ENCODE results near the gene ADIPOR1.
A peak's percentile ranks its signal among the peaks of the same experiment; 100 is the strongest.
"Not testable (repeated sequence)": the region's sequence is repeated elsewhere in the genome, so short reads cannot be mapped to it uniquely, and the experiment has no call there.

Gene ADIPOR1

DNA sequence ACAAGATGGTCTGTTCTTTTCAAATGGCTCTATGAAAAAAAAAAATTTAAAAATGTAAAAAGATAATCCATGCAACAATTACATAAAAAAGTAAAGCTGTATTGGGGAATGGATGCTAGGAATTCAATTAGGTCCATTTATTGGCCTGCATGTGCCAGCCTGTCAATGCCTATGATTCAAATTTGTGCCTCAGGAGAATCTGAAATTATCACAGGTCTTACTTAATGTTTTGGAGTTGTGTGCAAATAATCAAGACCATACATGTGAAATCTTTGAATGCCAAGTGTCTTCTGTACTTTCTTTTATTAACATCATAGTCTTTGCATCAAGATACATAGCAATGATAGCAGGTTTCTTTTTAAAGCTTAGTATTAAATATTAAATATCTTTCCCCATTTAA lies 17.6 kb downstream of the ADIPOR1 start:
- DNase-seq (ENCODE audit: low read depth in 4 of 4, low spot score in 1 of 4), result no peak

DNA sequence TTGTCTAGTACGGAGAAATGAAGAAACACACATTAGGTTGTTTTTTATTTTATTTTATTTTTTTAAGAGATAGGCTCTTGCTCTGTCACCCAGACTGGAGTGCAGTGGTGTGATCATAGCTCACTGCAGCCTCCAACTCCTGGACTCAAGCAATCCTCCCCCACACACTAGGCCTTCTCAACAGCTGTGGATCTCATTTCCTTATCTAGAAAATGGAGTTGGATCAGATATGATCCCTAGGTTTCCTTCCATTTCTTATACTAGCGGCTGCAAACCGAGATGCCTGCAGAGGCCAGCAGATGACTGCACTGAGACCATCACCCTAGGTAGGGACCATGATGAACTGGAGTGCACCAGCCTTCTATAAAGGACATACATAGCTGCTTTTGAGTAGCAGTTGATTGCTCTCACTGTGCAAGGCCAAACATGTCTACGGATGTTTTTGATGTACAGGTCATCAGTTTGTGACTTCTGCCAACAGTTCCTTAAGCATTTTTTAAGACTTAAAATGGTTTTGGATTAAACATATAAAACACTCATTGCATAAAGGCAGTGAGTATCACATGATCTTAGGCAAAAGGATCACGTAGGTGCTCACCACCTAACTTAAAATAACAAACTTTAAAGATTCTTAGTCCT lies 19.7 kb downstream of the ADIPOR1 start:
- no peak for DNase-seq (ENCODE audit: low read depth in 4 of 4, low spot score in 1 of 4)

DNA sequence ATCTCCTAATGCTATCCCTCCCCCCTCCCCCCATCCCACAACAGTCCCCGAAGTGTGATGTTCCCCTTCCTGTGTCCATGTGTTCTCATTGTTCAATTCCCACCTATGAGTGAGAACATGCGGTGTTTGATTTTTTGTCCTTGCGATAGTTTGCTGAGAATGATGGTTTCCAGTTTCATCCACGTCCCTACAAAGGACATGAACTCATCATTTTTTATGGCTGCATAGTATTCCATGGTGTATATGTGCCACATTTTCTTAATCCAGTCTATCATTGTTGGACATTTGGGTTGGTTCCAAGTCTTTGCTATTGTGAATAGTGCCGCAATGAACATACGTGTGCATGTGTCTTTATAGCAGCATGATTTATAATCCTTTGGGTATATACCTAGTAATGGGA lies 21.7 kb downstream of the ADIPOR1 start:
- not testable (repeated sequence) for DNase-seq (ENCODE audit: low read depth in 4 of 4, low spot score in 1 of 4)

DNA sequence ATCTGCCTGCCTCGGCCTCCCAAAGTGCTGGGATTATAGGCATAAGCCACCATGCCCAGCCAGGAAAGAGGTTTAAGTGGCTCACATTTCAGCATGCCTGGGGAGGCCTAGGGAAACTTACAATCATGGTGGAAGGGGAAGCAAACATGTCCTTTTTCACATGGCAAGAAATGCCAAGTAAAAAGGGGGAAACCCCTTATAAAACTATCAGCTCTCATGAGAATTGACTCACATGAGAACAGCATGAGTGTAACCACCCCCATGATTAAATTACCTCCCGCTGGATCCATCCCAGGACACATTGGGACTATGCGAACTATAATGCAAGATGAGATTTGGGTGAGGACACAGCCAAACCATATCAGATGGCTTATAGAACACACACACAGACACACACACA lies 22.3 kb downstream of the ADIPOR1 start:
- DNase-seq (ENCODE audit: low read depth in 4 of 4, low spot score in 1 of 4), result no peak

DNA sequence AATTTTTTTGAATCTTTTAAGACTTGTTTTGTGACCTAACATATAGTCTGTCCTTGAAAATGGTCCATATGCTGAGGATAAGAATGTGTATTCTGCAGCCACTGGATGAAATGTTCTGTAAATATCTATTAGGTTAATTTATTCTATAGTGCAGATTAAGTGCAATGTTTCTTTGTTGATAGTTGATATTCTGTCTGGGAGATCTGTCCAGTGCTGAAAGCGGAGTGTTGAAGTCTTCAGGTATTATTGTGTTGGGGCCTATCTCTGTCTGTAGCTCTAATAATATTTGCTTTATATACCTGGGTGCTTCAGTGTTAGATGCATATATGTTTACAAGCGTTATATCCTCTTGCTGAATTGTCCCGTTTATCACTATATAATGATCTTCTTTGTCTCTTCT lies 23.4 kb downstream of the ADIPOR1 start:
- no peak for DNase-seq (ENCODE audit: low read depth in 4 of 4, low spot score in 1 of 4)

DNA sequence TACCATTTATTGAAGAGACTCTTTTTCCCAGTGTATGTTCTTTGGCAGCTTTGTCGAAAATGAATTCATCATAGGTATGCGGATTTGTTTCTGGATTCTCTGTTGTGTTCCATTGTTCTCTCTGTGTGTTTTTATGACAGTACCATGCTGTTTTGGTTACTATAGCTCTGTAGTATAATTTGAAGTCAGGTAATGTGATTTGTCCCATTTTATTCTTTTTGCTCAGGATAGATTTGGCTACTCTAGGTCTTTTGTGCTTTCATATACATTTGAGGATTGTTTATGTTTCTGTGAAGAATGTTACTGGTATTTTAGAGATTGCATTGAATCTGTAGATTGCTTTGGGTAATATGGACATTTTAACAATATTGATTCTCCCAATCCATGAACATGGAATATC lies 25.6 kb downstream of the ADIPOR1 start:
- DNase-seq (ENCODE audit: low read depth in 4 of 4, low spot score in 1 of 4), result no peak

DNA sequence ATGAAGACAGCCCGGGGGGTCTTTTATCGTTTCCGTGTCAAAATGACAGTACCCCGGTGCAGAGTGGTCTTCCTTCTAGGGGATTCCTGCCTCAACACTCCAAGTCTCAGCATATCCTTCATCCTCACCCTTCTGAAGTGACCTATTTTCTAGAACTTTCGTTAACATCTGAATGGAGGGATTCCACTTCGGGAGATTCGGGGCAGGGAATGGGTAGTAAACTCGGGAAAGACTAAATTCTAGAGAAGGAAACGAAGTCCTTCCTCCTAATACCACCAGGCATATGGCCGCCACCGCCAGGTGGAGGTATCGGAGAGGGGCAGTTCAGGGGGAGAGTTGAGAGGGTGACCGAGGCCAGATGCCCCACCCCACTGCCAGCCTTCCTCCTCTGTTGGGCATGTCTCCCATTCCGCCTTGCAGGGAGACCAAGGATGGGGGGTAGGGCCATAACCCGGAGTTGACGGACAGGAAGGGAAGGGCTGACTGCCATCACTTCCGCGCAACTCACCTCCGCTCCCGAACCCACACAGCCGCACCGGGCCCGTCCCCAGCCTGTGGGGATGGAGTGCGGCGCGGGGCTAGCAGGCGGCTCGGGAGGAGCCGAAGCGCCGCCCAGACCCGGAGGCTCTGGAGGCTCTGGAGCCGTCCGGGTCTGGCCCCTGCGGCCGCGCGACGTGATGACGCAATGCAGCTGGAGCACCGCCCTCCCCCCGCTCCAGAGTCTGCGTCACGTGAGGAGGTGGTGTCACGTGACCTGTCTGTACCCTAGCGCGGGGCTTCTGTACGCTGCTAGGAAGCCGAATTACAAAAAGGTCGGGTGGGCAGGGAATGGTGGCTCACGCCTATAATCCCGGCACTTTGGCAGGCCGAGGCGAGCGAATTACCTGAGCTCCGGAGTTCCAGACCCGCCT lies 31.3 kb downstream of the ADIPOR1 start, which contains the start of gene KLHL12:
Gene KLHL12, minus strand, starts transcription at position 654 of the 911 bp plus-strand sequence. CDS start 2,072 bp downstream, outside the sequence.
- DNase-seq (ENCODE audit: low read depth in 4 of 4, low spot score in 1 of 4), result peak; percentile 84 to 91 (median 89)

DNA sequence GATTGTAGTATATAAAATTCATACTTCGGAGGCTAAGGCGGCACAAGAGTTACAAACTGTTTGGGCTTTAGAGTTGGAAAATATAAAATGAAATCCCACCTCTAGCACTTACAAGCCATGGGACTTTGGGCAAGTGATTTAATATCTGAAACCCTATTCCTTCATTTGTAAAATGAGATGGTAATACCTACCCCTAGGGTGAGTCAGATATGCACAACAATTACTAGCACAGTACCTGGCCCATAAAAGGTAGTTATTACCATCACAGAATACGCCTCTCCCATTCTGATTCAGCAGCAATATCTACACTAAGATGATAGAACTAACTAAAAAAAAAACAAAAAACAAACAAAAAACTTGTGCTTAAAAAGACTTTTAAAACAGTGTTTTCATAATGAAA lies 34.6 kb downstream of the ADIPOR1 start:
- no peak for DNase-seq (ENCODE audit: low read depth in 4 of 4, low spot score in 1 of 4)

DNA sequence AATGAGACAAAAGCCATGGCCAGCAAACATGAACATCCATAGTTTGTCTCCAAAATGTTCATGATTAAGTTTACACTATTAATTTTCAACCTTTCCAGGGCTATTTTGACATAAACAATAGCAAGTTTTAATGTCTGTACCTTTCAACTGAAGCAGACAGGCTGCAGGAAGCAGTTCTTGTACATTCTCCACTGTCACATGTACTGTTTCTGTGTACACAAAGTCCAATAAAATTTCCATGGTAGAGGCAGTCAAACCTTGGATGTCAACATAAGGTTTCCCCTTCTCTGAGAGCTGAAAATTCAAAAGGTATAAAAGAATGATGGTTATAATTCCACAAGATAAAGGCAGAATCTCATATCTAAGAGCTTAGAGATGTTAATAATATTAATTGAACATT lies 38.5 kb downstream of the ADIPOR1 start:
- DNase-seq (ENCODE audit: low read depth in 4 of 4, low spot score in 1 of 4), result no peak

DNA sequence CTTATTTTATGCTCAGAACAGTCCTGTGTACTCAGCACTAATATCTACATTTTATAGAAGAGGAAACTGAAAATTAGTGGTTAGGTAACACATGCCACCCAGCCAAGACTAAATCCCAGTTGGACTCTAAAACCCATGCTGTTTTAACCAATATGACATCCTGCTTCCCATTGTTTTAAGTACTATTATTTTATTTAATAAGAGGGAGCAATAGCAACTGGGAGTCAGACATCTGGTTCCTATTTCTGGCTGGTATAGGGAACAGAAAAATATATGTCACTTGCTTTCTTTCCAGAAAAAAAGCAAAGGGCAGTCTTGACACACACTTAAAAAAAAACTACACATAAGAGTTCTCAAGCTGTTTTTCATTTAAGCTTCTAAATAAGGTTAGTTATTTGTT lies 43.0 kb downstream of the ADIPOR1 start:
- no peak for DNase-seq (ENCODE audit: low read depth in 4 of 4, low spot score in 1 of 4)

DNA sequence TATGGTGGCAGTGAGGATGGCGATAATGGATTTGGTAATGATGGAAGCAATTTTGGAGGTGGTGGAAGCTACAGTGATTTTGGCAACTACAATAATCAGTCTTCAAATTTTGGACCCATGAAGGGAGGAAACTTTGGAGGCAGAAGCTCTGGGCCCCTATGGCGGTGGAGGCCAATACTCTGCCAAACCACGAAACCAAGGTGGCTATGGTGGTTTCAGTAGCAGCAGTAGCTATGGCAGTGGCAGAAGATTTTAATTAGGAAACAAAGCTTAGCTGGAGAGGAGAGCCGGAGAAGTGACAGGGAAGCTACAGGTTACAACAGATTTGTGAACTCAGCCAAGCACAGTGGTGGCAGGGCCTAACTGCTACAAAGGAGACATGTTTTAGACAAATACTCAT lies 45.6 kb downstream of the ADIPOR1 start:
- DNase-seq (ENCODE audit: low read depth in 4 of 4, low spot score in 1 of 4), result not testable (repeated sequence)

DNA sequence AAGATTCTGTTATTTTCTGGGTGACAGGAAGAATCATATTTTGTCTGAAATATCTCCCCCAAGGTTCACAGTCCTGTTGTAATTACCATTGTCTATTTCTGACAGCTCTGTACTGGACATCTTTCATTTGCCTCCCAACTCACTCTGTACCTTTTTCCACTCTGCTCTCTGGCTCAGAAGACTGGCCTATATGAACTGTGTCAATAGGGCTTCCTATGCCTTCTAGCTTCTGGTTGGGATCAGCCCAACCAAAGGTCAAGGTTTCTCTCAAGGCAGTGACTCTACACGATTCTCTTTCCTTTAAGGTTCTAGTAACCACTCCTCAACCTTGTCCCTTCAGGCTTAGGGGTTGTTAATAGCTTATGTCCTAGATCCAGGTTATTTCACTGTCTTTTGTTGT lies 48.6 kb downstream of the ADIPOR1 start:
- no peak for DNase-seq (ENCODE audit: low read depth in 4 of 4, low spot score in 1 of 4)

DNA sequence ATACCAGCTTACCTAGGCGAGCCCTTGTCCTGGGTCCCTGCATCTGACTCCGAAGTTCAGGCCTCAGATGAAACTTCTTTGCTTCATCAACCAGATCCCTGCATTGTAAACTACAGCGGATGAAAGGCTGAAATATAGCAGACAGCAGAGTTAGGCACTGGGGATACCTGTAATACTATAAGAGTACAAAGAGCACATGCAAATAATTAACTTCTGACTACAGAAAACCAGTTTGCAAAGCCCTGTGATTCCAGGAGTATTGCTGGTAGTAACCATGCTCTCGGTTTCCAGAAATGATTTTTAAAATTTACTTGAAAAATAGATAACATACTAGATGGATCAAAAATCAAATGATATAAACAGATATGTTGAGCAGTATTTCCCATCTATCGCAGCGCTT lies 49.1 kb downstream of the ADIPOR1 start:
- DNase-seq (ENCODE audit: low read depth in 4 of 4, low spot score in 1 of 4), result no peak

DNA sequence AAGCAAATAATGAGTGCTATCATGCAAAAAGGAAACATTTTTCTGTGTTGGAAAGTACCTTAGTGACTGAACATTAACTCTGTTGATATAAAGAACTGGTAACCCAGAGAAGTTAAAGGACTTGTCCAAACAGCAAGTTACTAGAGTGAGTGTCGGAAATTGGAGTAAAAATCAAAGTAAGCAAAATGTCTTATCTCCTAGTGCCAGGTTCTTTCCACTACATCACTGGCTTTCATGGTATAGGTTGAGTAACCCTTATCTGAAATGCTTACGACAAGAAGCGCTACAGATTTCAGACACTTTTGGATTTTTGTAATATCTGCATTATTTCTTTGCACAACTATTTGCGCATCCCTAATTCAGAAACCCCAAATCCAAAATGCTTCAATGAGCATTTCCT lies 52.8 kb downstream of the ADIPOR1 start:
- DNase-seq (ENCODE audit: low read depth in 4 of 4, low spot score in 1 of 4), result no peak

DNA sequence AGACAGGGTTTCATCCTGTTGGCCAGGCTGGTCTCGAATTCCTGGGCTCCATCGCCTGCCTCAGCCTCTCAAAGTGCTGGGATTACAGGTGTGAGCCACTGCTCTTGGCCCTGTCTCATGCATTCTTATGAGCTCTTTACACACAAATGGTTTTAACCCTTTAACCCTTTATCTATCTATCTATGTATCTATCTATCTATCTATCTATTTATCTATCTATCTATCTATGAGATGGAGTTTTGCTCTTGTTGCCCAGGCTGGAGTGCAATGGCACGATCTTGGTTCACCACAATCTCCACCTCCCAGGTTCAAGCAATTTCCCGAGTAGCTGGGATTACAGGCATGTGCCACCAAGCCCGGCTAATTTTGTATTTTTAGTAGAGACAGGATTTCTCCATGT lies 54.3 kb downstream of the ADIPOR1 start:
- DNase-seq (ENCODE audit: low read depth in 4 of 4, low spot score in 1 of 4), result not testable (repeated sequence)

DNA sequence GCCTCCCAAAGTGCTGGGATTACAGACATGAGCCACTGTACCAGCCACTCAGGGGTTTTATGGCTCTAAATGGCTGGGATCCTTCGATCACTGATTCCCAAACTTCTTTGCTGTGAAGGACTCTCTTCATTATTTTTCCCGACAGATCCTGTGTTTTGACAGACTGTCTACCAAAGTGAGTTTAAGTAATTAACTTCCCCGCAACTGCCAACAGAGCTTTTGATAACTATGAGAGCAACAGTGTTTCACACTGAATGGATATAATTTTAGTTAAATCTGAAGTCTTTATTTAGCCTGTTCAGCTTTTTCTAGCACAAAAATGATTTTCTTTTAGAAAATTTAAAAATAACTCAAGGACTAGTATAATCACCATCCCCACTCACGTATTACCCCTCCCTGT lies 56.6 kb downstream of the ADIPOR1 start:
- no peak for DNase-seq (ENCODE audit: low read depth in 4 of 4, low spot score in 1 of 4)

DNA sequence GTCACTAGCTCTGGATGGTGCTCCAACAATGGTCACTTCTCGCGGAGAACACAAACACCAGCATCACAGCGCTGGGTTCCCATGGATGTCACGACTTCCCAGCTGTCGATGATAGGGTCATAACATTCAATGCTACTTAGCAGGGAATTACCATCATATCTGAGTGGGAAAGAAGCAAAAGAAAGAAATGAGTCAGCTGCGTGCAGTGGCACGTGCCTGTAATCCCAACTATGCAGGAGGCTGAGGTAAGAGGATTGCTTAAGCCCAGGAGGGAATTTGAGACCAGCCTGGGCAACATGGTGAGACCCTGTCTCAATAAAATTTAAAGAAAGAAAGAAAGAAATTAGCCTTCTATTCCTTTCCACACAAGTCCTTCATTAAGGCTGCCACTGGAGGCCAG lies 65.6 kb downstream of the ADIPOR1 start:
- no peak for DNase-seq (ENCODE audit: low read depth in 4 of 4, low spot score in 1 of 4)
